Measurements from ENCODE around the gene CFAP53. TPM values are rescaled to one million over a fixed set of nuclear protein-coding genes. Genes with fewer than 3 reads are reported as not detected.

CFAP53 gene
- total and polyA plus RNA-seq, 2 of the 13 experiments (the other 11 are each of a cell fraction or from before 2014, with no cell fraction given): 0.05 to 0.07 TPM

DNA sequence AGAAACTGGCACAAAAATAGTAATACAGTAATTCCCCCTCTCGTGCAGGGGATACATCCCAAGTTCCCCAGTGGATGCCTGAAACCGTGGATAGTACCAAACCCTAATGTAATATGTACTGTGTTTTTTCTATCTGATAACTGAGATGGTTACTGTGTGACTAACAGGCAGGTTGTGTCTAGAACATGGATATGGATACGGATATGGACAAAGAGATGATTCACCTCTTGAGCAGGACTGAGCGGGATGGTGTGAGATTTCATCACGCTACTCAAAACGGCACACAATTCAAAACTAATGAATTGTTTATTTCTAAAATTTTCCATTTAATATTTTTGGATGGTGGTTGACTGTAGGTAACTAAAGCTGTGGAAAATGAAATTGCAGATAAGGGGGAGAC lies 11.6 kb upstream of the CFAP53 start:
- H3K9me3 ChIP-seq (ENCODE audit: low read length): no peaks in the 10 kb centered on the region
- FAIRE-seq (no peak), DNase-seq (ENCODE audit: low spot score) (no peak), ATAC-seq (no peak)
- ChIA-PET CTCF (ENCODE audit: low intra/inter-chr PET ratio, low total read pairs) (no interaction called here), POLR2A (no interaction called here)
- H3K4me3 ChIP-seq (replicated peaks in 1 of 3; ENCODE audit: insufficient read depth in 1 of 3, low read depth in 2 of 3, low read length in 3 of 3): no peak overlapping the region
- H3K27me3 ChIP-seq (ENCODE audit: control insufficient read depth in 1 of 2, insufficient read depth in 2 of 2, low read length in 2 of 2): no peaks in the 10 kb centered on the region; a peak in 1 of 5 replicates
- no peak overlapping the region for H2AFZ ChIP-seq (ENCODE audit: low read length)
- peaks cover 34 to 48% of the 10 kb centered on the region in 2 experiments; a peak in 4 of 5 replicates for H3K36me3 ChIP-seq (replicated peaks in 1 of 2; ENCODE audit: control insufficient read depth in 1 of 2, insufficient read depth in 2 of 2, low read length in 2 of 2)
- TSS peak; percentile 28 for BruUV-seq (replicated peaks)
- H3K79me2 ChIP-seq (ENCODE audit: insufficient read depth, low read length): peaks cover 27% of the 10 kb centered on the region
- intact Hi-C loops (cut with micrococcal nuclease; ENCODE audit: unreplicated experiment) (no loop called here), in situ Hi-C loops (cut with HindIII; ENCODE audit: extremely low pct_ligation_motif_present, low pct_unique_long_range_greater_than_20kb) (no loop called here)
- H4K20me1 ChIP-seq (ENCODE audit: insufficient read depth, low read length): no peaks in the 10 kb centered on the region
- no peak overlapping the region for H3K9ac ChIP-seq (ENCODE audit: insufficient read depth, low read depth, low read length)
- WGBS (ENCODE audit: low lambda C conversion rate): 96% methylated on average over 6 of the region's 6 CpGs
- H3K4me1 ChIP-seq (ENCODE audit: insufficient read depth, low read length): peaks cover 24% of the 10 kb centered on the region
- H3K27ac ChIP-seq (ENCODE audit: extremely low read length, insufficient read depth, low read length): no peak overlapping the region
- H3K4me2 ChIP-seq (ENCODE audit: low read depth, low read length): no peak overlapping the region
- TF ChIP-seq ERF (CRISPR knock-in tag; IDR thresholded peaks at IDR 0.05): no peak
- 0 out of 2 replicates have a peak, but pooled peaks have one; percentile 25 for TF ChIP-seq FOSL2 (CRISPR knock-in tag; IDR thresholded peaks at IDR 0.05)

DNA sequence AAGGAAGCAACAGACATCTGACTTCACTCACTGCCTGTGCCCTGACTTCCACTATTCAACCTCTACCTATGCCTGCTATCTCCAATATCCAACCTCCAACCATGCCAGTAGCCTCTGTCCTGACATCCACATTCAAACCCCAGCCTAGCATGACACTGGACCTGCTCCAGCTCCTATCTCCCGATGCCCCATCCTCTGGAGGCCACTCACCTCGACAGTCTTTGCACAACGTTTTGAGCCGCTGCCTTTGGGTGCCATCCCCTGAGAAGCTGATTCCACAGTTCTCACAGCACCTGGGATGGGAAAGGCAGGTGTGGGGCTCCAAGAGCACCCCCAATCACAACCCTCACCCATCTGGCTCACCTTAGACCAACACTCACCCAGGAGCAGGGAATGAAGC lies 10.2 kb upstream of the CFAP53 start:
- Histone ChIP-seq H4K20me1 (ENCODE audit: insufficient read depth, low read length) (no peaks in the 10 kb centered on the region), H3K9ac (ENCODE audit: insufficient read depth, low read depth, low read length) (no peak overlapping the region), H3K27ac (ENCODE audit: extremely low read length, insufficient read depth, low read length) (no peak overlapping the region), H3K36me3 (replicated peaks in 1 of 2; ENCODE audit: control insufficient read depth in 1 of 2, insufficient read depth in 2 of 2, low read length in 2 of 2) (peaks cover 38 to 55% of the 10 kb centered on the region in 2 experiments; a peak in 4 of 5 replicates), H3K27me3 (ENCODE audit: control insufficient read depth in 1 of 2, insufficient read depth in 2 of 2, low read length in 2 of 2) (no peaks in the 10 kb centered on the region; a peak in 1 of 5 replicates), H3K79me2 (ENCODE audit: insufficient read depth, low read length) (peaks cover 27% of the 10 kb centered on the region), H2AFZ (ENCODE audit: low read length) (no peak overlapping the region), H3K4me1 (ENCODE audit: insufficient read depth, low read length) (peaks cover 19% of the 10 kb centered on the region), H3K4me2 (ENCODE audit: low read depth, low read length) (no peak overlapping the region), H3K4me3 (replicated peaks in 1 of 3; ENCODE audit: insufficient read depth in 1 of 3, low read depth in 2 of 3, low read length in 3 of 3) (no peak overlapping the region), H3K9me3 (ENCODE audit: low read length) (no peaks in the 10 kb centered on the region)
- 94% methylated on average over 4 of the region's 4 CpGs for WGBS (ENCODE audit: low lambda C conversion rate)
- BruUV-seq (replicated peaks): no TSS peak
- DNase-seq (ENCODE audit: low spot score): no peak
- FAIRE-seq: no peak
- ATAC-seq: no peak
- ChIA-PET CTCF (ENCODE audit: low intra/inter-chr PET ratio, low total read pairs) (no interaction called here), POLR2A (no interaction called here)
- intact Hi-C loops (cut with micrococcal nuclease; ENCODE audit: unreplicated experiment) (no loop called here), in situ Hi-C loops (cut with HindIII; ENCODE audit: extremely low pct_ligation_motif_present, low pct_unique_long_range_greater_than_20kb) (no loop called here)
- TF ChIP-seq, protein P1, sequence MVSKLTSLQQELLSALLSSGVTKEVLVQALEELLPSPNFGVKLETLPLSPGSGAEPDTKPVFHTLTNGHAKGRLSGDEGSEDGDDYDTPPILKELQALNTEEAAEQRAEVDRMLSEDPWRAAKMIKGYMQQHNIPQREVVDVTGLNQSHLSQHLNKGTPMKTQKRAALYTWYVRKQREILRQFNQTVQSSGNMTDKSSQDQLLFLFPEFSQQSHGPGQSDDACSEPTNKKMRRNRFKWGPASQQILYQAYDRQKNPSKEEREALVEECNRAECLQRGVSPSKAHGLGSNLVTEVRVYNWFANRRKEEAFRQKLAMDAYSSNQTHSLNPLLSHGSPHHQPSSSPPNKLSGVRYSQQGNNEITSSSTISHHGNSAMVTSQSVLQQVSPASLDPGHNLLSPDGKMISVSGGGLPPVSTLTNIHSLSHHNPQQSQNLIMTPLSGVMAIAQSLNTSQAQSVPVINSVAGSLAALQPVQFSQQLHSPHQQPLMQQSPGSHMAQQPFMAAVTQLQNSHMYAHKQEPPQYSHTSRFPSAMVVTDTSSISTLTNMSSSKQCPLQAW (CRISPR knock-in tag; IDR thresholded peaks at IDR 0.05): no peak
- TF ChIP-seq NR1H2 (CRISPR knock-in tag; IDR thresholded peaks at IDR 0.05; ENCODE audit: borderline replicate concordance, low read depth) (no peak), MYC (CRISPR knock-in tag; IDR thresholded peaks at IDR 0.05; ENCODE audit: borderline replicate concordance) (no peak), CCAR2 (optimal IDR thresholded peaks at IDR 0.05; ENCODE audit: low read depth, low read length) (no peak), JUN (CRISPR knock-in tag; IDR thresholded peaks at IDR 0.05) (no peak), MXI1 (IDR thresholded peaks at IDR 0.05; ENCODE audit: borderline replicate concordance, low read depth, low read length) (no peak), SNAI1 (CRISPR knock-in tag; IDR thresholded peaks at IDR 0.05; ENCODE audit: borderline replicate concordance) (no peak)
- TF ChIP-seq, protein P2, sequence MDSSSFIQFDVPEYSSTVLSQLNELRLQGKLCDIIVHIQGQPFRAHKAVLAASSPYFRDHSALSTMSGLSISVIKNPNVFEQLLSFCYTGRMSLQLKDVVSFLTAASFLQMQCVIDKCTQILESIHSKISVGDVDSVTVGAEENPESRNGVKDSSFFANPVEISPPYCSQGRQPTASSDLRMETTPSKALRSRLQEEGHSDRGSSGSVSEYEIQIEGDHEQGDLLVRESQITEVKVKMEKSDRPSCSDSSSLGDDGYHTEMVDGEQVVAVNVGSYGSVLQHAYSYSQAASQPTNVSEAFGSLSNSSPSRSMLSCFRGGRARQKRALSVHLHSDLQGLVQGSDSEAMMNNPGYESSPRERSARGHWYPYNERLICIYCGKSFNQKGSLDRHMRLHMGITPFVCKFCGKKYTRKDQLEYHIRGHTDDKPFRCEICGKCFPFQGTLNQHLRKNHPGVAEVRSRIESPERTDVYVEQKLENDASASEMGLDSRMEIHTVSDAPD (CRISPR knock-in tag; IDR thresholded peaks at IDR 0.05): no peak
- TF ChIP-seq, protein P3, sequence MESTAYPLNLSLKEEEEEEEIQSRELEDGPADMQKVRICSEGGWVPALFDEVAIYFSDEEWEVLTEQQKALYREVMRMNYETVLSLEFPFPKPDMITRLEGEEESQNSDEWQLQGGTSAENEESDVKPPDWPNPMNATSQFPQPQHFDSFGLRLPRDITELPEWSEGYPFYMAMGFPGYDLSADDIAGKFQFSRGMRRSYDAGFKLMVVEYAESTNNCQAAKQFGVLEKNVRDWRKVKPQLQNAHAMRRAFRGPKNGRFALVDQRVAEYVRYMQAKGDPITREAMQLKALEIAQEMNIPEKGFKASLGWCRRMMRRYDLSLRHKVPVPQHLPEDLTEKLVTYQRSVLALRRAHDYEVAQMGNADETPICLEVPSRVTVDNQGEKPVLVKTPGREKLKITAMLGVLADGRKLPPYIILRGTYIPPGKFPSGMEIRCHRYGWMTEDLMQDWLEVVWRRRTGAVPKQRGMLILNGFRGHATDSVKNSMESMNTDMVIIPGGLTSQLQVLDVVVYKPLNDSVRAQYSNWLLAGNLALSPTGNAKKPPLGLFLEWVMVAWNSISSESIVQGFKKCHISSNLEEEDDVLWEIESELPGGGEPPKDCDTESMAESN (CRISPR knock-in tag; conservative IDR thresholded peaks at IDR 0.05): no peak
